ENCODE measurements around the gene ATXN2. TPM values are rescaled to one million over a fixed set of nuclear protein-coding genes. Genes with fewer than 3 reads are reported as not detected.

Gene ATXN2
- total and polyA plus RNA-seq, 2 of the 4 experiments (the other 2 are of a cell fraction), result 12.4 to 66.5 TPM

- no peak overlapping the region for H2AK5ac ChIP-seq (ENCODE audit: low read depth, low read length)
- no TSS peak for BruUV-seq (replicated peaks)
- peak overlapping the region; percentile 38; the same call in 1 of the 2 replicates for H3K4me2 ChIP-seq (ENCODE audit: low read depth, low read length)
- no CpG with 5 or more reads among the region's 4 CpGs for WGBS, 2 experiments (ENCODE audit: extremely low coverage in 2 of 2, insufficient read length in 1 of 2)
- H3K18ac ChIP-seq (ENCODE audit: low read depth, low read length), result no peak overlapping the region; the same call in 1 of the 2 replicates
- H2BK5ac ChIP-seq (ENCODE audit: low read depth, low read length, poor library complexity, severe bottlenecking), result peak overlapping the region; percentile 74
- intact Hi-C loops (cut with micrococcal nuclease) (loop anchor here (5.0 kb wide), 1 partner anchor 129 kb away; the partner anchor contains the start of gene ATXN2), dilution Hi-C loops (cut with HindIII; ENCODE audit: low sequenced_read_pairs, unreplicated experiment) (no loop called here), in situ Hi-C loops (cut with MboI; ENCODE audit: low sequenced_read_pairs) (no loop called here)
- peaks cover 14 to 58% of the 10 kb centered on the region in 2 experiments for H3K79me1 ChIP-seq (ENCODE audit: low read depth in 1 of 2, low read length in 2 of 2)
- DNase-seq, result peak; percentile 70
- ATAC-seq (ENCODE audit: low read depth), result peak; percentile 37
- H3K9ac ChIP-seq (ENCODE audit: low read depth, low read length), result no peak overlapping the region
- no peaks in the 10 kb centered on the region for H3K9me3 ChIP-seq (ENCODE audit: control insufficient read depth, insufficient read depth, low read length)
- no peak overlapping the region for H2AFZ ChIP-seq (replicated peaks; ENCODE audit: low read length, poor library complexity)
- CTCF ChIA-PET, result no interaction called here
- 0 out of 2 replicates have a peak overlapping the region, but pooled peaks have one; percentile 49 for H2BK120ac ChIP-seq (ENCODE audit: low read depth, low read length)
- H2AK9ac ChIP-seq (replicated peaks; ENCODE audit: low read depth, low read length, poor library complexity), result no peak overlapping the region
- peaks cover 14% of the 10 kb centered on the region; the same call in 1 of the 2 replicates for H3K9me1 ChIP-seq (ENCODE audit: insufficient read depth, low read length)
- no peak overlapping the region for H3K4ac ChIP-seq (ENCODE audit: low read depth, low read length)
- no peak overlapping the region for H3K23ac ChIP-seq (ENCODE audit: low read depth, low read length)
- H4K91ac ChIP-seq (ENCODE audit: insufficient read depth, low read depth, low read length), result no peak overlapping the region
- H3K36me3 ChIP-seq (ENCODE audit: control insufficient read depth, insufficient read depth, low read length), result peaks cover 17% of the 10 kb centered on the region
- no peaks in the 10 kb centered on the region for H3K27me3 ChIP-seq (ENCODE audit: control insufficient read depth, insufficient read depth, low read length)
- H4K8ac ChIP-seq (ENCODE audit: low read depth in 2 of 2, low read length in 2 of 2), result peak overlapping the region in 1 of 2 experiments; percentile 41; a peak in 1 of 4 replicates
- H2BK20ac ChIP-seq (ENCODE audit: low read depth, low read length), result no peak overlapping the region
- H3K27ac ChIP-seq (ENCODE audit: insufficient read depth, low read length), result no peak overlapping the region
- peaks cover 15% of the 10 kb centered on the region for H3K4me1 ChIP-seq (ENCODE audit: control insufficient read depth, insufficient read depth, low read length)
- H3K14ac ChIP-seq (replicated peaks; ENCODE audit: low read depth, low read length), result no peak overlapping the region
- no peak overlapping the region for H3K56ac ChIP-seq (ENCODE audit: extremely low read depth, insufficient read depth, low read length)
- H4K5ac ChIP-seq (ENCODE audit: low read depth, low read length), result no peak overlapping the region
- no peak overlapping the region for H2BK15ac ChIP-seq (ENCODE audit: low read depth, low read length)
- no peak overlapping the region for H3K4me3 ChIP-seq (ENCODE audit: insufficient read depth, low read depth, low read length)
- peaks cover 25% of the 10 kb centered on the region; the same call in 1 of the 2 replicates for H4K20me1 ChIP-seq (ENCODE audit: insufficient read depth, low read length)
- TF ChIP-seq MXI1 (IDR thresholded peaks at IDR 0.05; ENCODE audit: borderline replicate concordance, low read depth, low read length) (no peak), RCOR1 (IDR thresholded peaks at IDR 0.05; ENCODE audit: insufficient replicate concordance, low read length) (no peak), SMC3 (IDR thresholded peaks at IDR 0.05; ENCODE audit: low read depth, low read length) (no peak), USF2 (IDR thresholded peaks at IDR 0.05; ENCODE audit: low read depth, low read length) (no peak), CEBPB (IDR thresholded peaks at IDR 0.05; ENCODE audit: low read depth, low read length) (no peak), ELK1 (IDR thresholded peaks at IDR 0.05; ENCODE audit: borderline replicate concordance, low read depth, low read length) (no peak), CHD1 (IDR thresholded peaks at IDR 0.05; ENCODE audit: low read depth, low read length) (no peak), MAFK (IDR thresholded peaks at IDR 0.05; ENCODE audit: low read depth, low read length) (no peak), RAD21 (IDR thresholded peaks at IDR 0.05; ENCODE audit: low read length) (no peak)
- POLR2A ChIA-PET (ENCODE audit: unreplicated experiment), result no interaction called here
Measured at GRCh38 chr12:111467857-111468241, 131.3 kb downstream of the ATXN2 start.
